Mucosa of descending colon (tissue), 3 donors: ENCODE data around the gene ZNF140. TPM values are rescaled to one million over a fixed set of nuclear protein-coding genes. Genes with fewer than 3 reads are reported as not detected.
A peak's percentile ranks its signal among the peaks of the same experiment; 100 is the strongest.

ENCODE experiments used
- ATAC-seq: fragments of 200-7000 bp; cut with Tn5 transposase; one replicate; pipeline ENCODE4 v1.9.1; 2020; ENCODE audit warnings: mild to moderate bottlenecking, moderate library complexity
- DNase-seq, 3 donors: peaks; one replicate each; pipeline ENCODE4 v3.0.0-alpha.2; 2020
- H3K36me3 ChIP-seq: fragments of 200-600 bp; one replicate; pipeline ENCODE4 v1.8.0; 2021; ENCODE audit warnings: low read depth, mild to moderate bottlenecking
- H3K4me1 ChIP-seq: fragments of 200-600 bp; one replicate; pipeline ENCODE4 v1.8.0; 2021; ENCODE audit warnings: low read depth, mild to moderate bottlenecking
- H3K4me3 ChIP-seq: fragments of 200-600 bp; one replicate; pipeline ENCODE4 v1.8.0; 2021; ENCODE audit warnings: mild to moderate bottlenecking
- H3K9me3 ChIP-seq: fragments of 200-600 bp; one replicate; pipeline ENCODE4 v1.8.0; 2021; ENCODE audit warnings: mild to moderate bottlenecking
- CTCF ChIP-seq: fragments of 200-600 bp; IDR thresholded peaks from one replicate; pipeline ENCODE4 v1.8.0; 2022; ENCODE audit warnings: antibody characterized with exemption, mild to moderate bottlenecking
- intact Hi-C, 2 donors: fragments of 100-400 bp; cut with DNase I in 1 of 2; cut with micrococcal nuclease in 1 of 2; formaldehyde crosslinking; loops; one replicate each; pipeline versions ENCODE4 v1.11.0 to v1.11.1; 2022; cut with DNase I, micrococcal nuclease
- total RNA-seq, 3 donors: library from RNA; stranded (reverse); fragmentation: NEBNext Ultra II Directional in 2 of 3; extraction: Animal tissue kit (Norgen Biotek cat#: 25700) in 2 of 3; gene quantifications; one replicate each; pipeline versions ENCODE4 v1.2.1 to v1.2.4, GENCODE V29; 2021 to 2023
- donor health status: DM: no; HTN: no; CAD: no; lungs with moderate emphysema.
- donor health status: DM: no; HTN: no; CAD: no.
- donor health status: DM: no; HTN: yes; CAD: no.

ZNF140 gene
- total RNA-seq, 3 donors from 2014 or later: 10.7 to 14.1 (median 12.2) TPM

GRCh38 chr12:133108150-133108549 lies 27.4 kb downstream of the ZNF140 start:
- H3K4me1 ChIP-seq: no peaks in the 10 kb centered on the region
- DNase-seq: no peak
- ATAC-seq: no peak
- no peak for TF ChIP-seq CTCF
- H3K36me3 ChIP-seq: peaks cover 11% of the 10 kb centered on the region
- peaks cover 100% of the 10 kb centered on the region for H3K9me3 ChIP-seq
- no peak overlapping the region for H3K4me3 ChIP-seq
- intact Hi-C loops: no loop called here

- no peaks in the 10 kb centered on the region for H3K4me1 ChIP-seq
- no peak for DNase-seq
- H3K36me3 ChIP-seq: no peaks in the 10 kb centered on the region
- peaks cover 100% of the 10 kb centered on the region for H3K9me3 ChIP-seq
- TF ChIP-seq CTCF: no peak
- no peak for ATAC-seq
- no peak overlapping the region for H3K4me3 ChIP-seq
- intact Hi-C loops: no loop called here
Measured at GRCh38 chr12:133120385-133121191, 39.9 kb downstream of the ZNF140 start.

- no peak for ATAC-seq
- DNase-seq: no peak
- H3K36me3 ChIP-seq: no peaks in the 10 kb centered on the region
- TF ChIP-seq CTCF: no peak
- H3K9me3 ChIP-seq: peaks cover 96% of the 10 kb centered on the region
- no peak overlapping the region for H3K4me3 ChIP-seq
- intact Hi-C loops: no loop called here
- H3K4me1 ChIP-seq: peaks cover 2% of the 10 kb centered on the region
Measured at GRCh38 chr12:133124674-133125073, 44.0 kb downstream of the ZNF140 start.

- Histone ChIP-seq H3K9me3 (peaks cover 74% of the 10 kb centered on the region), H3K4me3 (peak overlapping the region; percentile 45), H3K4me1 (peaks cover 6% of the 10 kb centered on the region), H3K36me3 (no peaks in the 10 kb centered on the region)
- intact Hi-C loops: loop anchor here in 1 of 2 donors (2.0 kb wide), 1 partner anchor 49 kb away; the partner anchor contains the start of gene ZNF140
- DNase-seq (peak in 1 of 3 donors; percentile 36), ATAC-seq (peak; percentile 34)
- TF ChIP-seq CTCF: no peak
Measured at GRCh38 chr12:133129368-133130037, 48.8 kb downstream of the ZNF140 start.

- ATAC-seq (peak; percentile 99), DNase-seq (peak; percentile 97 to 99 (median 98))
- intact Hi-C loops: loop anchor here in 1 of 2 donors (2.0 kb wide), 1 partner anchor 49 kb away; the partner anchor contains the start of gene ZNF140
- Histone ChIP-seq H3K36me3 (no peaks in the 10 kb centered on the region), H3K4me1 (peaks cover 6% of the 10 kb centered on the region), H3K9me3 (peaks cover 74% of the 10 kb centered on the region), H3K4me3 (peak within 1 kb of the TSS; percentile 45)
- TF ChIP-seq CTCF: no peak
Measured at GRCh38 chr12:133130038-133130807, 49.5 kb downstream of the ZNF140 start, which contains the start of the genes ZNF10 and ZNF891. Gene ZNF10 (plus strand): TSS chr12:133130627. CDS start chr12:133144493, 13,866 bp downstream. Gene ZNF891 (minus strand): TSS chr12:133130274. CDS start chr12:133121918, 8,356 bp downstream.
